DOHH2 (cell line): ENCODE data around the gene ANKDD1B.

Experiments used
- H3F3A ChIP-seq: fragments of 200-600 bp; sonication (generic), shearing (Covaris generic); 2 replicates; pipeline ENCODE4 v1.6.0; 2016; ENCODE audit warnings: antibody characterized with exemption, mild to moderate bottlenecking; ENCODE audit not compliant: control insufficient read depth, insufficient read depth
- H3K27ac ChIP-seq: fragments of 200-600 bp; sonication (generic); 2 replicates; pipeline ENCODE4 v1.5.1; 2014; ENCODE audit warnings: low read depth, mild to moderate bottlenecking, low read length, moderate library complexity
- H3K27me3 ChIP-seq: fragments of 200-600 bp; sonication (generic); 2 replicates; pipeline ENCODE4 v1.6.1; 2014; ENCODE audit warnings: mild to moderate bottlenecking, low read length, mixed read lengths; ENCODE audit not compliant: control insufficient read depth
- H3K36me3 ChIP-seq: fragments of 200-600 bp; sonication (generic); 2 replicates; pipeline ENCODE4 v1.6.1; 2014; ENCODE audit warnings: mild to moderate bottlenecking, low read length, moderate library complexity, mixed read lengths; ENCODE audit not compliant: control insufficient read depth
- H3K4me1 ChIP-seq: fragments of 200-600 bp; sonication (generic); 2 replicates; pipeline ENCODE4 v1.6.1; 2014; ENCODE audit warnings: mild to moderate bottlenecking, low read length, mixed read lengths; ENCODE audit not compliant: control insufficient read depth
- H3K4me2 ChIP-seq: fragments of 200-600 bp; sonication (generic); 2 replicates; pipeline ENCODE4 v1.6.0; 2014; ENCODE audit warnings: mild to moderate bottlenecking, low read length, moderate library complexity
- H3K4me3 ChIP-seq: fragments of 200-600 bp; sonication (generic); 2 replicates; pipeline ENCODE4 v1.5.1; 2014; ENCODE audit warnings: mild to moderate bottlenecking, low read length, mixed read lengths
- H3K79me2 ChIP-seq: fragments of 200-600 bp; sonication (generic); 2 replicates; pipeline ENCODE4 v1.6.1; 2014; ENCODE audit warnings: mild to moderate bottlenecking, low read length, mixed read lengths; ENCODE audit not compliant: control insufficient read depth
- H3K9me2 ChIP-seq: fragments of 200-600 bp; sonication (generic); replicated peaks from 2 replicates; pipeline ENCODE4 v1.6.1; 2014; ENCODE audit warnings: mild to moderate bottlenecking, low read length, mixed read lengths; ENCODE audit not compliant: control insufficient read depth
- H3K9me3 ChIP-seq: fragments of 200-600 bp; sonication (generic); 2 replicates; pipeline ENCODE4 v1.6.1; 2014; ENCODE audit warnings: antibody characterized with exemption, low read length, mixed read lengths; ENCODE audit not compliant: control insufficient read depth, insufficient read depth
- H4K20me1 ChIP-seq: fragments of 200-600 bp; sonication (generic); 2 replicates; pipeline ENCODE4 v1.6.0; 2014; ENCODE audit warnings: low read depth, mild to moderate bottlenecking, antibody characterized with exemption, low read length, moderate library complexity; ENCODE audit not compliant: control insufficient read depth, insufficient read depth
- CTCF ChIP-seq: fragments of 200-600 bp; sonication (generic); IDR thresholded peaks from one replicate; pipeline ENCODE4 v1.5.1; 2014; ENCODE audit warnings: antibody characterized with exemption, mild to moderate bottlenecking, low read depth, low read length; ENCODE audit not compliant: poor library complexity, severe bottlenecking
- EZH2phosphoT487 ChIP-seq: fragments of 200-600 bp; sonication (generic); IDR thresholded peaks from 2 replicates; pipeline ENCODE4 v1.6.1; 2017; ENCODE audit warnings: borderline replicate concordance, mild to moderate bottlenecking, antibody characterized with exemption, low read length, moderate library complexity, mixed read lengths

Gene ANKDD1B

DNA sequence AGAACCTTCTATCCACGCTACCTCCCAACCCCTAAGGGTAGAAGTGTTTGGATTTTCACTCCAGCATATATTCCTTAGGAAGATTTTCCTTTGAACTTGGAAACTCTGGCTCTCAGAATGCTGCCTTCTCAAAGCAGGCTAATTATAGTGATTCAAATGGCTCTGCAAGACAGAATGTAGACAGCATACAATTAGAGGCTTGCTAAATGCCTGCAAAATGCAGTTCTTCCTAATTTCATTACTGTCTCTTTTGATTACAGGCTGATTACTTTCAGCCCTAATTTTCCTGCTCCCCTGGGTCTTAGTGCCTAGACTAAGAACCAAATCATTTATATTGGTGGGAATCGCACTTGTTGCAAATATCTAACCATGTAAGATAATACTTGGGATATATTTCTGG is 50.8 kb downstream of the ANKDD1B start:
- Histone ChIP-seq H3F3A (no peaks in the 10 kb centered on the region), H3K9me2 (no peaks in the 10 kb centered on the region), H3K27ac (no peak overlapping the region), H4K20me1 (no peaks in the 10 kb centered on the region), H3K4me2 (no peak overlapping the region), H3K27me3 (no peaks in the 10 kb centered on the region), H3K4me1 (peaks cover 6% of the 10 kb centered on the region; the same call in 1 of the 2 replicates), H3K9me3 (no peaks in the 10 kb centered on the region), H3K36me3 (no peaks in the 10 kb centered on the region), H3K4me3 (no peak overlapping the region), H3K79me2 (no peaks in the 10 kb centered on the region)
- no peak for TF ChIP-seq CTCF
- TF ChIP-seq EZH2phosphoT487, result no peak

DNA sequence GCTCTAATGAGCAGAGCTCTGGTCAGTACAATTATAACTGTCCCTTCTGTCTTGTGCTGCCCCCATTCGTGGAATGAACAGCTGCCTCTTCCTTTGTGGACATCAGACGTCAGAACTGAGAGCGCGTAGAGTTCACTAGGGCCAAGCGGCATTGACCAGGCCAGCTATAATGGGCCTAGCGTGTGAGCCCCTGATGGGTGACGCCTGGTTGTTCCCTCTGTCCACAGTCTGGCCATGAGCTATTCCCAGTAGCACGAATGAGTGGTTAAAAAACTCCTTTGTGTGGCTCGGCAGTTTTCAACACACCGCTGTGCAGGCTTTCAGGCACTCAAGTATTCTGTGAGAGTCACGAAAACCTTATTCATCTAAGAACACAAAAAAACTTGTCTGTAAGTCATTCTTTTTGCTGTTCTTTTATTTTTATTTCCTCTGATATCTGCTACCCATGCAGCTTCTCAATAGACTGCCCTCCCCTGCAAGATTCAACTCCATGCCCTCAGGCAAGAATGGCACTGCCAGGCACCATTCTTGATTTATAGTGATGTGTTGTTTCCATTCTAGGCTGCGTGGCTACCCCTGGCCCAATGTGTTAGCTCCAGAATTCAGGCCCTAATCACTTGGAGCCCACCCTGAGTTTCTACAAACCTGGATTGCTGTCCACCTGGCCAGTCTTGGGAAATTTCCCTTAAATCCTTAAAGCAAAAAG is 52.5 kb downstream of the ANKDD1B start:
- peaks cover 10% of the 10 kb centered on the region for H3K4me1 ChIP-seq
- H3K79me2 ChIP-seq, result no peaks in the 10 kb centered on the region

DNA sequence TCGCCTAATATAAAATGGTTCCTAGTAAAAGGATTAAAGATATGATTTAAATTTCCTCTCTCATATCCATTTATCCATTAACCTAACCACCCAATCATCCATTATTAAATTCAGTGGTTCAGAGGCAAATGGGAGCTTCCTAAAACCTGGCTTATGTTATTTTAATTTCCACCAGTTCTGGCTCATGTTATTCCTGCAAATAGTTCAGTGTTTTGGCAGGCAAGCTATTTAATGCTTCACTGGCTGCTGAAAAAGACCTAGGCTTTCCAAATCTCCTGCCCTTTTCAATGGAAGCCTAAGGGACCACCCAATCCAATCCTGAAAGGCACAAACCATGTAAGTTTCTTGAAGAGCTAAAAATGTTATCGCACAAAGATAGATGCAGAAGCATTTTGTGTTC is 53.7 kb downstream of the ANKDD1B start:
- Histone ChIP-seq H3F3A (no peaks in the 10 kb centered on the region), H3K9me2 (no peaks in the 10 kb centered on the region), H3K4me2 (no peak overlapping the region), H3K27me3 (no peaks in the 10 kb centered on the region), H3K79me2 (no peaks in the 10 kb centered on the region), H3K4me1 (peaks cover 20% of the 10 kb centered on the region), H3K9me3 (no peaks in the 10 kb centered on the region), H3K4me3 (no peak overlapping the region), H4K20me1 (no peaks in the 10 kb centered on the region), H3K36me3 (no peaks in the 10 kb centered on the region), H3K27ac (no peak overlapping the region)
- TF ChIP-seq CTCF, result no peak
- TF ChIP-seq EZH2phosphoT487, result no peak

More for the DNA sequence above, 52.5 kb downstream of the ANKDD1B start:
- TF ChIP-seq CTCF (no peak), EZH2phosphoT487 (no peak)
- no peak overlapping the region for H3K4me2 ChIP-seq
- H3K4me3 ChIP-seq, result no peak overlapping the region
- no peaks in the 10 kb centered on the region for H3K9me3 ChIP-seq
- H3K36me3 ChIP-seq, result no peaks in the 10 kb centered on the region
- H3K9me2 ChIP-seq, result no peaks in the 10 kb centered on the region
- no peaks in the 10 kb centered on the region for H4K20me1 ChIP-seq
- H3K27ac ChIP-seq, result no peak overlapping the region
- H3F3A ChIP-seq, result no peaks in the 10 kb centered on the region
- no peaks in the 10 kb centered on the region for H3K27me3 ChIP-seq
